Testis (tissue), 2 donors: ENCODE results near the gene DAAM2.

ENCODE experiments used
- CTCF ChIP-seq, 3 experiments: fragments of 450-650 bp in 2 of 3; fragments of 200-600 bp in 1 of 3; sonication (generic) in 1 of 3; IDR thresholded peaks; one replicate each; pipeline ENCODE4 v1.5.1; 2016 to 2019; ENCODE audit warnings: antibody characterized with exemption in 3 of 3, mild to moderate bottlenecking in 2 of 3, moderate library complexity in 1 of 3
- POLR2A ChIP-seq: fragments of 450-650 bp; IDR thresholded peaks from one replicate; pipeline ENCODE4 v1.6.1; 2017; ENCODE audit warnings: antibody characterized with exemption, mild to moderate bottlenecking, moderate library complexity

DNA sequence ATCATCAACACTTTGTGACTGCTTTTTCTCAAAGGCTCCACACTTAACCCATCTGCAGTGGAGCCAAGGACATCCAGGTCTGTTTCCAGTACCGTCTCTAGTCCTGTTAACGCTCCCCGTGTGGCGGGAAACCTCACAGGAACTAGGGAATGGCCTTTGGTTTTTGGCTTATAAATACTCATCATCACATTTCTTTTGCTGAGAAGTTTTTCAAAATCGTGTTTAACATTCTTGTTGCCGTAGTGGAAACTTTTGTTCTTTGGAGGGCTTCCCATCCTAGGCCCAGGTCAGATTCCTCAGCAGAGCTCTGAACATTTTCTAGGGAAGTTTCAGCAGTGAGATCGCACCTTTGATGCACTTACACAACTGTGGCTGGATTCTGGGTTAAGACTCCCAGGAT is 24.6 kb downstream of the DAAM2 start:
- TF ChIP-seq CTCF (IDR thresholded peaks at IDR 0.05) (no peak), POLR2A (no peak)
